Hepatocyte (in vitro differentiated cells): ENCODE results near the gene FBLN1. TPM values are rescaled to one million over a fixed set of nuclear protein-coding genes. Genes with fewer than 3 reads are reported as not detected.

Source experiments
- DNase-seq: peaks from one replicate; pipeline ENCODE4 v3.0.0-alpha.2; 2016; ENCODE audit warnings: low spot score
- H2AFZ ChIP-seq: fragments of 200-600 bp; sonication (generic); 2 replicates; pipeline ENCODE4 v1.6.0; 2016; ENCODE audit warnings: antibody characterized with exemption, mild to moderate bottlenecking
- H3K27ac ChIP-seq: fragments of 200-600 bp; sonication (generic); 2 replicates; pipeline ENCODE4 v1.5.1; 2016; ENCODE audit warnings: mild to moderate bottlenecking
- H3K27me3 ChIP-seq: fragments of 200-600 bp; sonication (generic); 2 replicates; pipeline ENCODE4 v1.6.1; 2016
- H3K36me3 ChIP-seq: fragments of 200-600 bp; sonication (generic); replicated peaks from 2 replicates; pipeline ENCODE4 v1.5.1; 2016; ENCODE audit warnings: low read depth; ENCODE audit not compliant: insufficient read depth
- H3K4me1 ChIP-seq: fragments of 200-600 bp; sonication (generic); 2 replicates; pipeline ENCODE4 v1.5.1; 2016; ENCODE audit warnings: mild to moderate bottlenecking, moderate library complexity; ENCODE audit not compliant: insufficient read depth
- H3K4me2 ChIP-seq: fragments of 200-600 bp; sonication (generic); 2 replicates; pipeline ENCODE4 v1.6.0; 2016
- H3K4me3 ChIP-seq: fragments of 200-600 bp; sonication (generic); 2 replicates; pipeline ENCODE4 v1.5.1; 2016; ENCODE audit warnings: mild to moderate bottlenecking
- H3K79me2 ChIP-seq: fragments of 200-600 bp; sonication (generic); 2 replicates; pipeline ENCODE4 v1.6.0; 2017; ENCODE audit warnings: mild to moderate bottlenecking
- H3K9me2 ChIP-seq: fragments of 200-600 bp; sonication (generic); replicated peaks from 2 replicates; pipeline ENCODE4 v1.6.0; 2017; ENCODE audit warnings: mild to moderate bottlenecking; ENCODE audit not compliant: insufficient read depth
- H3K9me3 ChIP-seq: fragments of 200-600 bp; sonication (generic); 2 replicates; pipeline ENCODE4 v1.5.1; 2016; ENCODE audit warnings: low read depth, mild to moderate bottlenecking
- H4K20me1 ChIP-seq: fragments of 200-600 bp; sonication (generic); 2 replicates; pipeline ENCODE4 v1.6.0; 2016; ENCODE audit warnings: mild to moderate bottlenecking; ENCODE audit not compliant: insufficient read depth, poor library complexity, severe bottlenecking
- EZH2 ChIP-seq: fragments of 200-600 bp; sonication (generic); IDR thresholded peaks from 2 replicates; pipeline ENCODE4 v1.6.1; 2016; ENCODE audit warnings: antibody characterized with exemption, mild to moderate bottlenecking, borderline replicate concordance
- EZH2phosphoT487 ChIP-seq: fragments of 200-600 bp; sonication (generic); IDR thresholded peaks from one replicate; pipeline ENCODE4 v1.6.1; 2018; ENCODE audit warnings: antibody characterized with exemption, mild to moderate bottlenecking, low read depth, moderate library complexity; ENCODE audit not compliant: unreplicated experiment, severe bottlenecking
- WGBS: methylation state at CpG from one replicate; pipeline ENCODE4 v1.1.6; 2016; ENCODE audit warnings: low lambda C conversion rate; ENCODE audit errors: missing lambda C conversion rate; 5-methylcytosine and 5-hydroxymethylcytosine counted together
- polyA plus RNA-seq: library from polyadenylated mRNA; unstranded; fragments of >200 nt; fragmentation: Nextera tagmentation; extraction: Ambion mirVana; gene quantifications from 2 replicates; pipeline ENCODE4 v1.2.1, GENCODE V29; 2016
- total RNA-seq: library from RNA; depleted of rRNA; stranded (reverse); fragments of >200 nt; gene quantifications from 2 replicates; pipeline ENCODE4 v1.2.3, GENCODE V29; 2014
- TF ChIP-seq, protein P1 (sequence below): fragments of 200-600 bp; sonication (generic); IDR thresholded peaks from 2 replicates; pipeline ENCODE4 v1.5.1; 2016; ENCODE audit warnings: antibody characterized with exemption, mild to moderate bottlenecking; ENCODE audit not compliant: poor library complexity

FBLN1 gene
- total and polyA plus RNA-seq, 2 experiments from 2014 or later: 201 to 669 TPM

DNA sequence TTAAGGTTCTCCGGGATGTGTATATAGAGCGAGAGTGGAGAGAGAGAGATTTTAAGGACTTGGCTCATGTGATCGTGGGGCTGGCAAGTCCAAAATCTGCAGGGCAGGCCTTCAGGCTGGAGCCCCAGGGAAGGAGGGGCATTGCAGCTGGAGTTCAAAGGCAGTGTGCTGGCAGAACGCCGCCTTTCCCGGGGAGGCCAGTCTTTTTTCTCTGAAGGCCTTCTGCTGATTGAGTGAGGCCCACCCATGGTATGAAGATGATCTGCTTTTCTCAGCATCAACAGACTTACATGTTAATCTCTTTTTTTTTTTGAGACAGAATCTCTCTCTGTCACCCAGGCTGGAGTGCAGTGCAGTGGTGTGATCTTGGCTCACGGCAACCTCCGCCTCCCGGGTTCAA, 25.4 kb downstream of the FBLN1 start:
- Histone ChIP-seq H3K9me3 (no peaks in the 10 kb centered on the region), H2AFZ (no peak overlapping the region), H3K9me2 (no peaks in the 10 kb centered on the region), H3K4me1 (peaks cover 24% of the 10 kb centered on the region), H3K79me2 (no peaks in the 10 kb centered on the region), H4K20me1 (no peaks in the 10 kb centered on the region), H3K27me3 (no peaks in the 10 kb centered on the region), H3K4me2 (no peak overlapping the region), H3K36me3 (no peaks in the 10 kb centered on the region), H3K27ac (no peak overlapping the region), H3K4me3 (no peak overlapping the region)
- no peak for TF ChIP-seq EZH2phosphoT487
- TF ChIP-seq EZH2: no peak
- TF ChIP-seq, protein P1, sequence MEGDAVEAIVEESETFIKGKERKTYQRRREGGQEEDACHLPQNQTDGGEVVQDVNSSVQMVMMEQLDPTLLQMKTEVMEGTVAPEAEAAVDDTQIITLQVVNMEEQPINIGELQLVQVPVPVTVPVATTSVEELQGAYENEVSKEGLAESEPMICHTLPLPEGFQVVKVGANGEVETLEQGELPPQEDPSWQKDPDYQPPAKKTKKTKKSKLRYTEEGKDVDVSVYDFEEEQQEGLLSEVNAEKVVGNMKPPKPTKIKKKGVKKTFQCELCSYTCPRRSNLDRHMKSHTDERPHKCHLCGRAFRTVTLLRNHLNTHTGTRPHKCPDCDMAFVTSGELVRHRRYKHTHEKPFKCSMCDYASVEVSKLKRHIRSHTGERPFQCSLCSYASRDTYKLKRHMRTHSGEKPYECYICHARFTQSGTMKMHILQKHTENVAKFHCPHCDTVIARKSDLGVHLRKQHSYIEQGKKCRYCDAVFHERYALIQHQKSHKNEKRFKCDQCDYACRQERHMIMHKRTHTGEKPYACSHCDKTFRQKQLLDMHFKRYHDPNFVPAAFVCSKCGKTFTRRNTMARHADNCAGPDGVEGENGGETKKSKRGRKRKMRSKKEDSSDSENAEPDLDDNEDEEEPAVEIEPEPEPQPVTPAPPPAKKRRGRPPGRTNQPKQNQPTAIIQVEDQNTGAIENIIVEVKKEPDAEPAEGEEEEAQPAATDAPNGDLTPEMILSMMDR: no peak
- 80% methylated on average over 9 of the region's 9 CpGs for WGBS
- no peak for DNase-seq

DNA sequence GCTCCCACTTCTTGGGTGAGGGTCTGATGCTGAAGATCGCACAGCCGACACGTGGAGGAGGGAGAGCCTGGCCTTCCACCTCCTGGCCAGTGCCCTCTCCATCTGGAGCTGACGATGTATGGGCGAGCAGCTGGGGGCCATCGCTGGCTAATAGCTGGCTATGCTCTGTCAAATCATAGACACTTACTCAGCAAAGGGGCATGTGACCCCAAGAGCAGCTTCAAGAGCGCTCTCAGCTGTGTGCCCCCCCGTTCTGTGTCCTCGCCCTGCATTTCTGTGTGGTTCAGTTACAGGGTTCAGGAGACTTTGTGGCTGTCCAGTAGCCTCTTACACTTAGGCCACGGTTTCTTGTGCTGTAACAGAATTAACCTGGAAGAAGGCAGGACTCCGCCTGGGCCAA, 26.4 kb downstream of the FBLN1 start:
- Histone ChIP-seq H3K4me2 (no peak overlapping the region), H3K27ac (peak overlapping the region; percentile 88), H3K4me3 (no peak overlapping the region), H3K36me3 (no peaks in the 10 kb centered on the region), H4K20me1 (no peaks in the 10 kb centered on the region), H3K79me2 (no peaks in the 10 kb centered on the region), H2AFZ (no peak overlapping the region), H3K27me3 (no peaks in the 10 kb centered on the region), H3K9me3 (no peaks in the 10 kb centered on the region), H3K4me1 (peaks cover 33% of the 10 kb centered on the region), H3K9me2 (no peaks in the 10 kb centered on the region)
- WGBS: 94% methylated on average over 11 of the region's 11 CpGs
- no peak for DNase-seq
- TF ChIP-seq EZH2phosphoT487: no peak
- TF ChIP-seq, protein P1: no peak
- no peak for TF ChIP-seq EZH2

GRCh38 chr22:45529971-45530575, 27.4 kb downstream of the FBLN1 start:
- no peaks in the 10 kb centered on the region for H3K27me3 ChIP-seq
- H4K20me1 ChIP-seq: no peaks in the 10 kb centered on the region
- H3K79me2 ChIP-seq: no peaks in the 10 kb centered on the region
- peak overlapping the region; percentile 88 for H3K27ac ChIP-seq
- H3K36me3 ChIP-seq: no peaks in the 10 kb centered on the region
- no peaks in the 10 kb centered on the region for H3K9me2 ChIP-seq
- H2AFZ ChIP-seq: no peak overlapping the region
- no peaks in the 10 kb centered on the region for H3K9me3 ChIP-seq
- peaks cover 37% of the 10 kb centered on the region for H3K4me1 ChIP-seq
- DNase-seq: peak; percentile 40
- 61% methylated on average over 11 of the region's 11 CpGs for WGBS
- peak overlapping the region; percentile 16 for H3K4me2 ChIP-seq
- TF ChIP-seq, protein P1: no peak
- TF ChIP-seq EZH2phosphoT487 (no peak), EZH2 (no peak)
- H3K4me3 ChIP-seq: no peak overlapping the region
